ENCODE measurements around the gene SLCO3A1. TPM values are rescaled to one million over a fixed set of nuclear protein-coding genes. Genes with fewer than 3 reads are reported as not detected.

SLCO3A1 gene
- total RNA-seq, 4 donors from 2014 or later = 4.4 to 66.2 (median 5.1) TPM

DNA sequence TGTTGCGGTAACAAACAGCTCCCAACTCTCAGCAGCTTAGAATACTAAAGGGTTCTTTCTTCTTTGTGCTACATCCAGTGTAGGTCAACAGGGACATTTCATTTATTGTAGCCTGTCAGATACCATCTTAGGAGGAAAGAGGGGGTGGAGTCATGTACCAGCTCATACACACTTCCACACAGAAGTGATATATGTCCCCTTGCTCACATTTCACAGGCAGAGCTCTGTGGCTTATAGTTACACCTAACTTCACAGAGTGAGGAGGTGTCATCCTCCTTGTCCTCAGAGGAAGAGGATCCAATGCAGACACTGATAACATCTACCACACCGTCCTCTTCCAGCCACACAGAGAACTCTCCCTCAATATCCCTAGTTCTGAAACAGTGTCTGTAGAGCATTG is 247.2 kb downstream of the SLCO3A1 start:
- Histone ChIP-seq H3K27me3 (no peaks in the 10 kb centered on the region), H3K27ac (no peak overlapping the region), H3K4me1 (peaks cover 0 to 6% (median 3%) of the 10 kb centered on the region in 4 donors), H3K9me3 (no peaks in the 10 kb centered on the region), H3K36me3 (no peaks in the 10 kb centered on the region), H3K4me3 (no peak overlapping the region)
- intact Hi-C loops (cut with DNase I; ENCODE audit: low total_unique reads) (no loop called here), in situ Hi-C loops (cut with MboI; ENCODE audit: low pct_ligation_motif_present in 1 of 4, low pct_unique_long_range_greater_than_20kb in 1 of 4, low sequenced_read_pairs in 3 of 4) (loop anchor here in 1 of 4 donors (25.0 kb wide), 1 partner anchor 612 kb away; no protein-coding TSS in a partner anchor)
- WGBS, 2 donors (ENCODE audit: low coverage in 1 of 2) = 67 to 88% methylated on average over 1 to 2 of the region's 2 CpGs
- TF ChIP-seq POLR2A (IDR thresholded peaks at IDR 0.05) = no peak
- no peak for TF ChIP-seq EP300 (IDR thresholded peaks at IDR 0.05; ENCODE audit: low read depth)
- TF ChIP-seq POLR2AphosphoS5 (IDR thresholded peaks at IDR 0.05) = no peak
- TF ChIP-seq, protein P1, sequence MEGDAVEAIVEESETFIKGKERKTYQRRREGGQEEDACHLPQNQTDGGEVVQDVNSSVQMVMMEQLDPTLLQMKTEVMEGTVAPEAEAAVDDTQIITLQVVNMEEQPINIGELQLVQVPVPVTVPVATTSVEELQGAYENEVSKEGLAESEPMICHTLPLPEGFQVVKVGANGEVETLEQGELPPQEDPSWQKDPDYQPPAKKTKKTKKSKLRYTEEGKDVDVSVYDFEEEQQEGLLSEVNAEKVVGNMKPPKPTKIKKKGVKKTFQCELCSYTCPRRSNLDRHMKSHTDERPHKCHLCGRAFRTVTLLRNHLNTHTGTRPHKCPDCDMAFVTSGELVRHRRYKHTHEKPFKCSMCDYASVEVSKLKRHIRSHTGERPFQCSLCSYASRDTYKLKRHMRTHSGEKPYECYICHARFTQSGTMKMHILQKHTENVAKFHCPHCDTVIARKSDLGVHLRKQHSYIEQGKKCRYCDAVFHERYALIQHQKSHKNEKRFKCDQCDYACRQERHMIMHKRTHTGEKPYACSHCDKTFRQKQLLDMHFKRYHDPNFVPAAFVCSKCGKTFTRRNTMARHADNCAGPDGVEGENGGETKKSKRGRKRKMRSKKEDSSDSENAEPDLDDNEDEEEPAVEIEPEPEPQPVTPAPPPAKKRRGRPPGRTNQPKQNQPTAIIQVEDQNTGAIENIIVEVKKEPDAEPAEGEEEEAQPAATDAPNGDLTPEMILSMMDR (IDR thresholded peaks at IDR 0.05) = no peak
- no peak for DNase-seq

DNA sequence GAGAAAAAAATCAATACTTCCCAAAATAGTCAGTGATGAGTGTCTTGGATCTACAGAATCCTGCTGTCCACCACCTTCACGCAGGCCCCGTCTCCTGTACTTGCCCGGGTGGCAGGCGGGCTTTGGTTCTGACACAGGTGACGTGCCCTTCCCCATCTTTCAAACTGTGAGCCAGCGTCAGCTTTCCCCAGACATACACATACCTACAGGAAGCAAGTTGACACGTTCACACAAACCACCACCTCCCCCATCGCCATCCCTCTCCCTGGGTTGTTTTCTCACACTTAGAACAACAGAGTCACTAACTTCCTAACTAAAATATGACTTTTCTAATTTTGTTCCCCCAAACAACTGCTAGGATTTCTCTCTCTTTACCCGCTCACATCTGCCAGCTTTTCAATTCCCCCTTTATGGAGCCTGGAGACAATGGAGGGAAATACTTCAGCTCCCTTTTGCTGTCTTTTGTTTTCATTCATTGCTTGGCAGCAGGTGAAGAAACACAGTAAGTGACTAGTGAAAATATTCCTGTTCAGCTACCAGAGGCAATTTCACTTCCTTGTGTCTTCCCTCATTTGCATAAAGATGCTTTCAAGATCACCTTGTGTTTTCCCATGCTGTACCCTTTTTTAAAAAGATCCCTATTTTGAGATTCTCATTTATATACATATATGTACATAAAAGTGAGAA is 248.3 kb downstream of the SLCO3A1 start:
- Histone ChIP-seq H3K36me3 (no peaks in the 10 kb centered on the region), H3K4me3 (no peak overlapping the region), H3K27me3 (no peaks in the 10 kb centered on the region), H3K27ac (no peak overlapping the region), H3K9me3 (no peaks in the 10 kb centered on the region), H3K4me1 (peaks cover 0 to 6% (median 3%) of the 10 kb centered on the region in 4 donors)
- intact Hi-C loops (cut with DNase I; ENCODE audit: low total_unique reads) = no loop called here
- TF ChIP-seq EP300 (IDR thresholded peaks at IDR 0.05; ENCODE audit: low read depth) = no peak
- TF ChIP-seq POLR2AphosphoS5 (IDR thresholded peaks at IDR 0.05) = no peak
- no peak for TF ChIP-seq POLR2A (IDR thresholded peaks at IDR 0.05)
- 82 to 100% methylated on average over 1 to 9 of the region's 9 CpGs for WGBS, 2 donors (ENCODE audit: low coverage in 1 of 2)
- in situ Hi-C loops (cut with MboI; ENCODE audit: low pct_ligation_motif_present in 1 of 4, low pct_unique_long_range_greater_than_20kb in 1 of 4, low sequenced_read_pairs in 3 of 4) = loop anchor here in 1 of 4 donors (25.0 kb wide), 1 partner anchor 610 kb away; no protein-coding TSS in a partner anchor
- no peak for DNase-seq

DNA sequence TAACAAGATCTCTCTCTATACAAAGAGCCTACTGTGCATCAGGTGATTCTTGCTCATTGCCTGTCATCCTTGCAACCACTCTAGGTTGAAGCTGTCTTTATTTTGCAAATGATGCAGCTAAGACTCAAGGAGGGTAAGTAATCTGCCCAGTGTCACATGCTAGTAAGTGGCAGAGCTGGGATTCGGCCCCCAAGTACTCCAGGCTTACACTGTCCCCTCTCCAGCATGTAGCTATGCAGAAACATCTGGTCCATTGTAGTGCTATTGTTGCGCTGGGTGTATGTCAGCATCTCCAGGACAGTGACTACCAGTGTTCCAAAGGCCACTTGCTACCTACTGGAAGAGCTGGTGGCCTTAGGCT is 248.9 kb downstream of the SLCO3A1 start:
- Histone ChIP-seq H3K4me1 (peaks cover 0 to 5% (median 3%) of the 10 kb centered on the region in 4 donors), H3K27ac (no peak overlapping the region), H3K9me3 (no peaks in the 10 kb centered on the region), H3K4me3 (no peak overlapping the region), H3K36me3 (no peaks in the 10 kb centered on the region), H3K27me3 (no peaks in the 10 kb centered on the region)
- 91% methylated on average over 2 of the region's 2 CpGs; no CpG with 5 or more reads in 1 of the 2 donors for WGBS, 2 donors (ENCODE audit: low coverage in 1 of 2)
- intact Hi-C loops (cut with DNase I; ENCODE audit: low total_unique reads) = no loop called here
- DNase-seq = no peak
- in situ Hi-C loops (cut with MboI; ENCODE audit: low pct_ligation_motif_present in 1 of 4, low pct_unique_long_range_greater_than_20kb in 1 of 4, low sequenced_read_pairs in 3 of 4) = loop anchor here in 1 of 4 donors (25.0 kb wide), 1 partner anchor 610 kb away; no protein-coding TSS in a partner anchor
- TF ChIP-seq EP300 (IDR thresholded peaks at IDR 0.05; ENCODE audit: low read depth) (no peak), POLR2AphosphoS5 (IDR thresholded peaks at IDR 0.05) (no peak), POLR2A (IDR thresholded peaks at IDR 0.05) (no peak)
- TF ChIP-seq, protein P1 (IDR thresholded peaks at IDR 0.05) = no peak

DNA sequence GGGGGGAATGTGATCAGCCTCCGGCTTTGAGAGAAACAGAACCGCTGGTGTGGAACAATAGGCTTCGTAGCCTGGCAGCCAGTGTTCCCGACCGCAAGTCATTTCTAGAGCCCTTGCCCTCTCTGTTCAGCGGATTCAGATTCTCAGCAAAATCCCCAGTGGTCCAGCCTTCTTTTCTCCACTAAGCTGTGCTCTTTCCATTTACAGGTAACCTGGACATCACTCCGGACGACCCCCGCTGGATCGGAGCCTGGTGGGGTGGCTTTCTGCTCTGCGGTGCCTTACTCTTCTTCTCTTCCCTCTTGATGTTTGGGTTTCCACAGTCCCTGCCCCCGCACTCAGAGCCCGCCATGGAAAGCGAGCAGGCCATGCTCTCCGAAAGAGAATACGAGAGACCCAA is 250.6 kb downstream of the SLCO3A1 start:
- Histone ChIP-seq H3K4me1 (no peaks in the 10 kb centered on the region), H3K9me3 (no peaks in the 10 kb centered on the region), H3K27ac (no peak overlapping the region), H3K27me3 (no peaks in the 10 kb centered on the region), H3K4me3 (no peak overlapping the region), H3K36me3 (no peaks in the 10 kb centered on the region)
- intact Hi-C loops (cut with DNase I; ENCODE audit: low total_unique reads) (no loop called here), in situ Hi-C loops (cut with MboI; ENCODE audit: low pct_ligation_motif_present in 1 of 4, low pct_unique_long_range_greater_than_20kb in 1 of 4, low sequenced_read_pairs in 3 of 4) (loop anchor here in 1 of 4 donors (25.0 kb wide), 1 partner anchor 608 kb away; no protein-coding TSS in a partner anchor)
- WGBS, 2 donors (ENCODE audit: low coverage in 1 of 2) = 97 to 100% methylated on average over 4 to 16 of the region's 16 CpGs
- no peak for TF ChIP-seq POLR2AphosphoS5 (IDR thresholded peaks at IDR 0.05)
- no peak for TF ChIP-seq EP300 (IDR thresholded peaks at IDR 0.05; ENCODE audit: low read depth)
- no peak for TF ChIP-seq POLR2A (IDR thresholded peaks at IDR 0.05)
- TF ChIP-seq, protein P1 (IDR thresholded peaks at IDR 0.05) = no peak
- DNase-seq = no peak

Data from transverse colon (tissue), 4 donors.